ENCODE results near the gene P2RY11.

Gene P2RY11

GRCh38 chr19:10111405-10111811 lies at the start of gene P2RY11:
TSS of gene P2RY11 (plus strand) at chr19:10111693. CDS start at chr19:10111722, 29 bp downstream.
- TF ChIP-seq, protein P1, sequence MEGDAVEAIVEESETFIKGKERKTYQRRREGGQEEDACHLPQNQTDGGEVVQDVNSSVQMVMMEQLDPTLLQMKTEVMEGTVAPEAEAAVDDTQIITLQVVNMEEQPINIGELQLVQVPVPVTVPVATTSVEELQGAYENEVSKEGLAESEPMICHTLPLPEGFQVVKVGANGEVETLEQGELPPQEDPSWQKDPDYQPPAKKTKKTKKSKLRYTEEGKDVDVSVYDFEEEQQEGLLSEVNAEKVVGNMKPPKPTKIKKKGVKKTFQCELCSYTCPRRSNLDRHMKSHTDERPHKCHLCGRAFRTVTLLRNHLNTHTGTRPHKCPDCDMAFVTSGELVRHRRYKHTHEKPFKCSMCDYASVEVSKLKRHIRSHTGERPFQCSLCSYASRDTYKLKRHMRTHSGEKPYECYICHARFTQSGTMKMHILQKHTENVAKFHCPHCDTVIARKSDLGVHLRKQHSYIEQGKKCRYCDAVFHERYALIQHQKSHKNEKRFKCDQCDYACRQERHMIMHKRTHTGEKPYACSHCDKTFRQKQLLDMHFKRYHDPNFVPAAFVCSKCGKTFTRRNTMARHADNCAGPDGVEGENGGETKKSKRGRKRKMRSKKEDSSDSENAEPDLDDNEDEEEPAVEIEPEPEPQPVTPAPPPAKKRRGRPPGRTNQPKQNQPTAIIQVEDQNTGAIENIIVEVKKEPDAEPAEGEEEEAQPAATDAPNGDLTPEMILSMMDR (IDR thresholded peaks at IDR 0.05; ENCODE audit: borderline replicate concordance, insufficient read depth, low read depth, low read length) = no peak
- peak within 1 kb of the TSS; percentile 48 for H3K4me3 ChIP-seq (ENCODE audit: low read depth, low read length)

DNA sequence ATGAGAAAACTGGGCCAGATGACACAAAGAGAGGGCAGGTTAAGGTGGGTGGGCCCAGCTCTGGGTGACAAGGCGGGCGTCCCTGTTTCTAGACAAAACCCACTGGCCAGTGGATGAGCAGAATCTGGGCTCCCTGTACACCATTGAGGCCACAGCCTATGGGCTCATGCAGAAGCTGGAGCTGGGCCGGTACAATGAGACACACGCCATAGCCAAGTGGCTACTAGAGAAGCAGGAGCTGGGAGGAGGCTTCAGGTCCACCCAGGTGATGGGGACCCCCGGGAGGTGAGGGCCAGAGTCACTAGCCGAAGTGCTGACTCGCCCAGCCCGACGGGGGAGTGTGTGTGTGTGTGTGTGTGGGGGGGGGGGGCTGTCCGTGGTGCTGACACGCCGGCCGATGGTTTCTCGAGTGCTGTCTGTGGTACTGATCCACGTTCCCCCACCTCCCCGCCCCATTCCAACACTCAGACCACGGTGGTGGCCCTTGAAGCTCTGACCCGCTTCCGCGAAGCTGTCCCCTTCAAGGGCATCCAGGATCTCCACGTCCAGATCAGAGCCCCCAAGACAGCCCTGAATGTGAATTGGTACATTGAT lies 49.7 kb upstream of the P2RY11 start:
- TF ChIP-seq, protein P1 (IDR thresholded peaks at IDR 0.05; ENCODE audit: borderline replicate concordance, insufficient read depth, low read depth, low read length) = no peak
- no peak overlapping the region for H3K4me3 ChIP-seq (ENCODE audit: low read depth, low read length)

DNA sequence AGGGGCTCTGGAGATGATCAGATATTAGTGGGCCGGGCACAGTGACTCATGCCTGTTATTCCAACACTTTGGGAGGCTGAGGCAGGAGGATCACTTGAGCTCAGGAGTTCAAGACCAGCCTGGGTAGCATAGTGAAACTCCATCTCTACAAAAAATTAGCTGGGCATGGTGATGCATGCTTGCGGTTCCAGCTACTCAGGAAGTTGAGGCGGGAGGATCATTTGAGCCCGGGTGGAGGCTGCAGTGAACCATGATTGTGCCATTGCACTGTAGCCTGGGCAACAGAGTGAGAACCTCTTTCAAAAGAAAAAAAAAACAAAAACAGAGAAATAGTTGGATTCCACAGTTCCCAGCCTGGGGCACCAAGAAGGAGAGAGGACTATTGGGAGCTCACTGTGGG lies 43.3 kb upstream of the P2RY11 start:
- TF ChIP-seq, protein P1 (IDR thresholded peaks at IDR 0.05; ENCODE audit: borderline replicate concordance, insufficient read depth, low read depth, low read length) = no peak
- no peak overlapping the region for H3K4me3 ChIP-seq (ENCODE audit: low read depth, low read length)

GRCh38 chr19:10069046-10069445 lies 42.4 kb upstream of the P2RY11 start:
- TF ChIP-seq, protein P1 (IDR thresholded peaks at IDR 0.05; ENCODE audit: borderline replicate concordance, insufficient read depth, low read depth, low read length) = no peak
- no peak overlapping the region for H3K4me3 ChIP-seq (ENCODE audit: low read depth, low read length)

- H3K4me3 ChIP-seq (ENCODE audit: low read depth, low read length) = no peak overlapping the region
- TF ChIP-seq, protein P1 (IDR thresholded peaks at IDR 0.05; ENCODE audit: borderline replicate concordance, insufficient read depth, low read depth, low read length) = no peak
Observed at GRCh38 chr19:10070730-10071446, 40.6 kb upstream of the P2RY11 start.

GRCh38 chr19:10074153-10074552 lies 37.3 kb upstream of the P2RY11 start:
- TF ChIP-seq, protein P1 (IDR thresholded peaks at IDR 0.05; ENCODE audit: borderline replicate concordance, insufficient read depth, low read depth, low read length) = peak; percentile 52; the same call in 1 of the 2 replicates
- no peak overlapping the region for H3K4me3 ChIP-seq (ENCODE audit: low read depth, low read length)

- H3K4me3 ChIP-seq (ENCODE audit: low read depth, low read length) = no peak overlapping the region
- TF ChIP-seq, protein P1 (IDR thresholded peaks at IDR 0.05; ENCODE audit: borderline replicate concordance, insufficient read depth, low read depth, low read length) = no peak
Observed at GRCh38 chr19:10076535-10076934, 35.0 kb upstream of the P2RY11 start.
